Mesenchymal stem cell (in vitro differentiated cells and primary cell): ENCODE results near the gene TMEM52.

Source experiments
- DNase-seq: peaks from one replicate; pipeline ENCODE4 v3.0.0-alpha.2; 2013
- H2AFZ ChIP-seq: one replicate; pipeline ENCODE4 v1.6.1; 2013; ENCODE audit warnings: low read depth, mild to moderate bottlenecking, control low read depth, inconsistent platforms, low read length, moderate library complexity
- H2AK5ac ChIP-seq: 2 replicates; pipeline ENCODE4 v1.6.1; 2013; ENCODE audit warnings: low read length, moderate library complexity, mild to moderate bottlenecking, inconsistent platforms; ENCODE audit not compliant: severe bottlenecking
- H2BK120ac ChIP-seq: one replicate; pipeline ENCODE4 v1.6.1; 2013; ENCODE audit warnings: low read depth, mild to moderate bottlenecking, inconsistent platforms, low read length, moderate library complexity
- H2BK12ac ChIP-seq, 2 experiments: one replicate each; pipeline ENCODE4 v1.6.1; 2013; ENCODE audit warnings: inconsistent platforms in 2 of 2, low read length in 2 of 2, mild to moderate bottlenecking in 2 of 2, moderate library complexity in 2 of 2, control low read depth in 1 of 2
- H2BK15ac ChIP-seq: one replicate; pipeline ENCODE4 v1.6.1; 2013; ENCODE audit warnings: mild to moderate bottlenecking, low read depth, inconsistent platforms; ENCODE audit not compliant: poor library complexity, severe bottlenecking
- H2BK5ac ChIP-seq: 2 replicates; pipeline ENCODE4 v1.6.1; 2013; ENCODE audit warnings: low read depth, mild to moderate bottlenecking, low read length, control low read depth, inconsistent platforms; ENCODE audit not compliant: poor library complexity, severe bottlenecking
- H3K14ac ChIP-seq, 2 experiments: one replicate each; pipeline ENCODE4 v1.6.1; 2013; ENCODE audit warnings: inconsistent platforms in 2 of 2, low read length in 2 of 2, control low read depth in 1 of 2, mild to moderate bottlenecking in 1 of 2, moderate library complexity in 1 of 2
- H3K18ac ChIP-seq, 2 experiments: one replicate each; pipeline ENCODE4 v1.6.1; 2013; ENCODE audit warnings: inconsistent platforms in 2 of 2, low read length in 2 of 2, control low read depth in 1 of 2, low read depth in 1 of 2, mild to moderate bottlenecking in 1 of 2
- H3K23ac ChIP-seq, 2 experiments: one replicate each; pipeline ENCODE4 v1.6.1; 2013; ENCODE audit warnings: inconsistent platforms in 2 of 2, low read length in 2 of 2, mild to moderate bottlenecking in 2 of 2, moderate library complexity in 2 of 2, control low read depth in 1 of 2
- H3K27ac ChIP-seq: 2 replicates; pipeline ENCODE4 v1.5.1; 2013; ENCODE audit warnings: mild to moderate bottlenecking, moderate library complexity, low read length, control low read depth, inconsistent platforms; ENCODE audit not compliant: poor library complexity, severe bottlenecking
- H3K27me3 ChIP-seq, 2 experiments: 2 replicates each; pipeline versions ENCODE4 v1.6.1 to v1.7.0; 2013; ENCODE audit warnings: low read length in 2 of 2, mild to moderate bottlenecking in 2 of 2, moderate library complexity in 2 of 2, control low read depth in 1 of 2, inconsistent platforms in 1 of 2; ENCODE audit not compliant: control insufficient read depth in 1 of 2, insufficient read depth in 1 of 2
- H3K36me3 ChIP-seq, 2 experiments: 2 replicates each; pipeline versions ENCODE4 v1.6.1 to v1.7.0; 2013; ENCODE audit warnings: low read length in 2 of 2, control low read depth in 1 of 2, inconsistent platforms in 1 of 2, low read depth in 1 of 2, mild to moderate bottlenecking in 1 of 2; ENCODE audit not compliant: insufficient read depth in 2 of 2, control insufficient read depth in 1 of 2
- H3K4ac ChIP-seq, 2 experiments: one replicate each; pipeline ENCODE4 v1.6.1; 2013; ENCODE audit warnings: inconsistent platforms in 2 of 2, low read length in 2 of 2, mild to moderate bottlenecking in 2 of 2, moderate library complexity in 2 of 2, control low read depth in 1 of 2, low read depth in 1 of 2
- H3K4me1 ChIP-seq: 2 replicates; pipeline ENCODE4 v1.6.1; 2013; ENCODE audit warnings: low read depth, low read length, control low read depth; ENCODE audit not compliant: control insufficient read depth, insufficient read depth
- H3K4me2 ChIP-seq: 2 replicates; pipeline ENCODE4 v1.6.1; 2013; ENCODE audit warnings: low read length, mild to moderate bottlenecking, inconsistent platforms; ENCODE audit not compliant: poor library complexity, severe bottlenecking
- H3K4me3 ChIP-seq, 2 experiments: 2 replicates each; pipeline versions ENCODE4 v1.5.1 to v1.7.0; 2013; ENCODE audit warnings: low read length in 2 of 2, mild to moderate bottlenecking in 2 of 2, control low read depth in 1 of 2, low read depth in 1 of 2; ENCODE audit not compliant: insufficient read depth in 1 of 2
- H3K79me1 ChIP-seq: replicated peaks from 2 replicates; pipeline ENCODE4 v1.6.1; 2013; ENCODE audit warnings: mild to moderate bottlenecking, control low read depth, low read length, inconsistent platforms; ENCODE audit not compliant: poor library complexity, severe bottlenecking
- H3K9ac ChIP-seq: 2 replicates; pipeline ENCODE4 v1.7.0; 2013; ENCODE audit warnings: mild to moderate bottlenecking, low read length, moderate library complexity
- H3K9me3 ChIP-seq: 2 replicates; pipeline ENCODE4 v1.7.0; 2013; ENCODE audit warnings: mild to moderate bottlenecking, low read length; ENCODE audit not compliant: control insufficient read depth
- H4K8ac ChIP-seq: one replicate; pipeline ENCODE4 v1.6.1; 2013; ENCODE audit warnings: inconsistent platforms, mild to moderate bottlenecking, low read length, moderate library complexity
- H4K91ac ChIP-seq: one replicate; pipeline ENCODE4 v1.6.1; 2013; ENCODE audit warnings: mild to moderate bottlenecking, low read length, inconsistent platforms
- WGBS: methylation state at CpG from one replicate; pipeline ENCODE4 v1.1.7; 2013; ENCODE audit warnings: mixed read lengths; 5-methylcytosine and 5-hydroxymethylcytosine counted together

The TMEM52 gene

DNA sequence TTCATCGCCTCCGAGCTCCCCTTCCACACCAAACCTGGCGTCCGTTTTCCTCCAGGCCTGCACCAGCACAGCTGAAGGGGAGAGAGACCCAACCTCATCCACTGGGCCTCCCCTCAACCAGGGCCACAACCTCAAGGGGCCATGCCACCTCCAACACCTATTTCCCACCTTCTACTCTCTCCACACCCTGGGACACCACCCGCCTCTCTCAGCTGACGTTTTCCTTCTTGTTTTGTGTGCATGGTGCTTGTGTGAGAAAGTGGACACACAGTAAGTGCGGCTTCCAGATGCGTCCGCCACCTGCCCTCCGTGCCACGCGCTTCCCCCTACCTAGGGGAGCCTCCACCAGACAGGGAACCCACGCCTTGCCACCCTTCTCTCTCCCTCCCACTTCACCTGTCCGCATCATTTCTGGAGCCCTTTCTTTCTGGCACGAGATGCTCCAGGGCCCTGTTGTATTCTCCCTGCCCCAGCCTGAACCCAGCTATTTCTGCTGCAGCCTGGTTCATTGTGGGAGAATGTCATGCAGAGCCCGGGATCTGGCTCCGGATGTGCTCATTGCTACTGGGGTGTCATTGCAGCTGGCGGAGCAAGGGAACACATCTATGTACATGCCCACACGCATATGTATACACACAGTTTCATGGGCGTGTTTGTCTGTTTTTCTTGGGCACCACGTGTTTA, 26.9 kb downstream of the TMEM52 start:
- Histone ChIP-seq H3K4me3 (peak overlapping the region; percentile 84 to 85), H3K4me1 (peaks cover 37% of the 10 kb centered on the region), H2AFZ (no peak overlapping the region), H3K23ac (peak overlapping the region in 1 of 2 experiments; percentile 46), H3K79me1 (peaks cover 20% of the 10 kb centered on the region), H2BK120ac (no peak overlapping the region), H4K8ac (peak overlapping the region; percentile 99), H2BK5ac (no peak overlapping the region), H3K18ac (peak overlapping the region; percentile 48 to 99), H2BK15ac (no peak overlapping the region), H3K4me2 (peak overlapping the region; percentile 71), H3K27ac (no peak overlapping the region), H3K9me3 (no peaks in the 10 kb centered on the region), H3K9ac (peak overlapping the region; percentile 87), H3K4ac (peak overlapping the region; percentile 92 to 93), H2AK5ac (peak overlapping the region; percentile 18), H3K14ac (peak overlapping the region in 1 of 2 experiments; percentile 89), H3K27me3 (peaks cover 0 to 11% of the 10 kb centered on the region in 2 experiments), H3K36me3 (peaks cover 0 to 14% of the 10 kb centered on the region in 2 experiments), H2BK12ac (peak overlapping the region in 1 of 2 experiments; percentile 70), H4K91ac (peak overlapping the region; percentile 71)
- DNase-seq: no peak
- WGBS: 85% methylated on average over 20 of the region's 21 CpGs

- H2BK120ac ChIP-seq: peak overlapping the region; percentile 90
- peak overlapping the region; percentile 78 for H2BK15ac ChIP-seq
- H3K27me3 ChIP-seq: peaks cover 0 to 11% of the 10 kb centered on the region in 2 experiments
- H3K9me3 ChIP-seq: no peaks in the 10 kb centered on the region
- peak overlapping the region; percentile 76 for H4K91ac ChIP-seq
- peak overlapping the region; percentile 71 for H3K4me2 ChIP-seq
- peak; percentile 79 for DNase-seq
- WGBS: 7% methylated on average over 47 of the region's 59 CpGs
- H3K9ac ChIP-seq: peak overlapping the region; percentile 87
- H3K4me3 ChIP-seq: peak overlapping the region; percentile 84 to 85
- H4K8ac ChIP-seq: peak overlapping the region; percentile 99
- H3K79me1 ChIP-seq: peaks cover 20% of the 10 kb centered on the region
- peaks cover 0 to 14% of the 10 kb centered on the region in 2 experiments for H3K36me3 ChIP-seq
- peak overlapping the region; percentile 43 for H3K27ac ChIP-seq
- peak overlapping the region in 1 of 2 experiments; percentile 99 for H3K14ac ChIP-seq
- H2BK5ac ChIP-seq: peak overlapping the region; percentile 99
- peak overlapping the region in 1 of 2 experiments; percentile 96 for H2BK12ac ChIP-seq
- H3K4ac ChIP-seq: peak overlapping the region; percentile 92 to 93
- H2AK5ac ChIP-seq: peak overlapping the region; percentile 18
- H2AFZ ChIP-seq: peak overlapping the region; percentile 99
- H3K23ac ChIP-seq: peak overlapping the region in 1 of 2 experiments; percentile 46
- peaks cover 35% of the 10 kb centered on the region for H3K4me1 ChIP-seq
- H3K18ac ChIP-seq: peak overlapping the region; percentile 95 to 99
Observed at GRCh38 chr1:1891349-1892078, 27.6 kb downstream of the TMEM52 start.

GRCh38 chr1:1890506-1891348, 28.4 kb downstream of the TMEM52 start, which contains the start of gene GNB1:
GNB1 (minus strand) TSS chr1:1891087; CDS start chr1:1825453, 65,634 bp downstream.
- peak within 1 kb of the TSS; percentile 95 for H4K91ac ChIP-seq
- H3K4me3 ChIP-seq: peak within 1 kb of the TSS; percentile 87 to 90
- H4K8ac ChIP-seq: peak within 1 kb of the TSS; percentile 99
- peak within 1 kb of the TSS; percentile 94 for H3K9ac ChIP-seq
- peak within 1 kb of the TSS; percentile 86 for H2AK5ac ChIP-seq
- peaks cover 0 to 9% of the 10 kb centered on the region in 2 experiments for H3K27me3 ChIP-seq
- H2BK5ac ChIP-seq: peak within 1 kb of the TSS; percentile 99
- H3K23ac ChIP-seq: peak within 1 kb of the TSS in 1 of 2 experiments; percentile 99
- DNase-seq: peak; percentile 88
- H3K9me3 ChIP-seq: no peaks in the 10 kb centered on the region
- peak within 1 kb of the TSS; percentile 92 to 99 for H3K14ac ChIP-seq
- peak within 1 kb of the TSS; percentile 95 for H2BK120ac ChIP-seq
- H2BK12ac ChIP-seq: peak within 1 kb of the TSS in 1 of 2 experiments; percentile 96
- peaks cover 20% of the 10 kb centered on the region for H3K79me1 ChIP-seq
- peak within 1 kb of the TSS; percentile 78 for H2BK15ac ChIP-seq
- peak within 1 kb of the TSS; percentile 99 for H2AFZ ChIP-seq
- H3K4me1 ChIP-seq: peaks cover 35% of the 10 kb centered on the region
- peak within 1 kb of the TSS; percentile 71 for H3K4me2 ChIP-seq
- WGBS: under 1% methylated on average over 60 of the region's 137 CpGs
- peak within 1 kb of the TSS; percentile 95 to 98 for H3K4ac ChIP-seq
- peak within 1 kb of the TSS; percentile 97 to 99 for H3K18ac ChIP-seq
- H3K27ac ChIP-seq: peak within 1 kb of the TSS; percentile 78
- peaks cover 0 to 14% of the 10 kb centered on the region in 2 experiments for H3K36me3 ChIP-seq
